GM12873 (cell line): ENCODE results near the gene CDK17.

Source experiments
- CTCF ChIP-seq: IDR thresholded peaks from 2 replicates; pipeline ENCODE4 v1.5.1; 2012; ENCODE audit warnings: low read depth, mild to moderate bottlenecking, moderate library complexity, low read length, control low read depth; ENCODE audit not compliant: insufficient read depth; ENCODE audit errors: missing control alignments

CDK17 gene

GRCh38 chr12:96354326-96354725, 45.9 kb downstream of the CDK17 start:
- no peak for TF ChIP-seq CTCF

GRCh38 chr12:96352161-96352835, 47.9 kb downstream of the CDK17 start:
- TF ChIP-seq CTCF: no peak

DNA sequence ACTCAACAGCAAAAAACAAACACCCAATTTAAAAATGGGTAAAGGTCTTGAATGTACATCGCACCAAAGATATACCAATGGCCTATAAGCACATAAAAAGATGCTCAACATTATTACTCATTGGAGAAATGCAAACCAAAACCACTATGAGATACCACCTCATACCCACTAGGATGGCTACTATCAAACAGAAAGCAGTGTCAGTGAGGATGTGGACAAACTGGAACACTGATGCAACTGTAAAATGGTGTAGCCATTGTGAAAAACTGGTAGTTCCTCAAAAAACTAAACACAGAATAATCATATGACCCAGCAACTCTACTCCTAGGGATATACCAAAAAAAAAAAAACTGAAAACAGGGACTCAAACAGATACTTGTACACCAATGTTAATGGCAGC, 49.3 kb downstream of the CDK17 start:
- TF ChIP-seq CTCF: no peak

DNA sequence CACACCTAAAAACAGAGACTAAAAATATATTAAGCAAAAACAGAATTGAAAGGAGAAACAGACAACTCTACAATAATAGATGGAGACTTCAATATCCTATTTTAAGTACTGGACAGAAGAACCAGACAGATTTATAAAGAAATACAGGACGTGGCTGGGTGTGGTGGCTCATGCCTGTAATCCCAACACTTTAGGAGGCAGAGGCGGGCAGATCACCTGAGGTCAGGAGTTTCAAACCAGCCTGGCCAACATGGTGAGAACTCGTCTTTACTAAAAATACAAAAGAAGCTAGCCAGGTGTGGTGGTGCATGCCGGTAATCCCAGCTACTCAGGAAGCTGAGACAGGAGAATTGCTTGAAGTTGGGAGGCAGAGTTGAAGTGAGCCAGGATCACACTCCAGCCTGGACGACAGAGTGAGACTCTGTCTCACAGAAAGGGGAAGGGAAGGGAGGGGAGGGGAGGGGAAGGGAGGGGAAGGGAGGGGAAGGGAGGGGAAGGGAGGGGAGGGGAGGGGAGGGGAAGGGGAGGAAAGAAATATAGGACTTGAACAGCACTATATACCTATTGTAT, 53.0 kb downstream of the CDK17 start:
- TF ChIP-seq CTCF: no peak

GRCh38 chr12:96344124-96344695, 56.0 kb downstream of the CDK17 start:
- TF ChIP-seq CTCF: no peak

DNA sequence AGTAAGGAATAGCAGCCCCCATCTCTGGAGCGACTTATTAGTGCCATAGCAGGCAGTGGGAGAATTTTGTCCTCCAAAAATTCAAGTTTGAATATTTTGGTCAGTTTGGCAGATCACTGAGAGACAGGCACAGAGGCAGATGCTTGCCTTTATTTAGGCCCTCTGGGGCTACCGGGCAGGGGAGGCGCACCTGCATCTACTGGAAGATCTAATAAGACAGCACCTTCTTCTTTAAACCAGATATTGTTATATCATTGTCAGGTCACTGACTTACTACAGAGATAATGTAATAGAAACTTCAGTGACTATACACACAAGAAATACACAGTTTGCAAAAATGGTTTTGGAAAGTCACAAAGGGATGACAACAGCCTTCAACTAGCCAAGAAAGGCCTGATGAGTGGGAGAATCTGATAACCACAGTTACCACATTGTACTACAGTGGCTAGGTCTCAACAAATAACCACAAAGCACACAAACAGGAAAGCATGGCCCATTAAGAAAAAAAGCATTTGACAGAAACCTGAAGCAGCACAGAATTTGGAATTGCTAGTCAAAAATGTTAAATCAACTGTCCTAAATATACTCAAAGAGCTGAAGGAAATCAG, 56.8 kb downstream of the CDK17 start:
- TF ChIP-seq CTCF: no peak

GRCh38 chr12:96338852-96339471, 61.3 kb downstream of the CDK17 start:
- no peak for TF ChIP-seq CTCF
